GM13977 (cell line): ENCODE results near the gene MYOM1.

Source experiments
- DNase-seq: peaks from one replicate; pipeline ENCODE4 v3.0.0; 2012; ENCODE audit warnings: low spot score
- in situ Hi-C: fragments of 300-500 bp; cut with MboI; formaldehyde crosslinking; loops from one replicate; pipeline ENCODE4 v1.12.0; 2022; ENCODE audit warnings: low sequenced_read_pairs, low pct_unique_long_range_greater_than_20kb, mixed read lengths, inconsistent platforms; ENCODE audit not compliant: unreplicated experiment
- TF ChIP-seq, protein P1 (sequence below): IDR thresholded peaks from 2 replicates; pipeline ENCODE4 v1.5.1; 2012; ENCODE audit warnings: mild to moderate bottlenecking, control low read depth; ENCODE audit not compliant: insufficient read depth; ENCODE audit errors: extremely low read depth, missing control alignments

Gene MYOM1

DNA sequence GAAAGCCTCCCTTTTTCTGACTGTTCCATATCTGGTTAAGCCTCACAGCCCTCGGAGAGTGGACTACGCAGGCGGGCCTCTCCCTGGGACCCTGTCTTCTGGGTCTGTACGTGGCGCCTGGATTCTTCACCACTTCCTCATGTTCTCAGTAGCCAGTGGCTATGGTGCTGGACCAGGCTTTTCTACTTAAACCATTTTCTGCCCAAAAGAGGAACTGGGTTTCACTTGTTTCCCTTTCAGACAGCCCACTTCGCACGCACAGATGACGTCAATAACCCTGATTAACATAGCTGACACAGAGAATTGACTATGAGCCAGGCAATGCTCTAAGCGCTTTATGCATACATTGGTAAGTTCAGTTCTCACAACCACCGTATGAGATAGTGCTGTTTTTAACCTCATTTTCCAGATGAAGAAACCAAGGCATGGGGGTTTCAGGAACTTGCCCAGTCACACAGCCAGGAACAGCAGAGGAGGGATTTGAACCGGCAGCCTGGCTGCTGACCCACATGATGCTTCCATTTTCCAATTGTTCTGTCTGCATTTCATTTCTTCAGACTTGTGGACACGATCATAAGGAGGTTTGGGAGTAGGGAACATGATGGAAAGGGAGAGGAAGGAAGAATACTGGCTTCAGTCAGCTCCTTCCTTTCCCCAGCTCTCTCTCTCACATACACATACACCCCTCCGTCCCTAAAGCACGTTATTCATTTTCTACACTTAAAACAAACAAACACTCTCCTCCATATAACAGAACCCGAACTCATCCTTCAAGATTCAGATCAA, 41.7 kb downstream of the MYOM1 start:
- TF ChIP-seq, protein P1, sequence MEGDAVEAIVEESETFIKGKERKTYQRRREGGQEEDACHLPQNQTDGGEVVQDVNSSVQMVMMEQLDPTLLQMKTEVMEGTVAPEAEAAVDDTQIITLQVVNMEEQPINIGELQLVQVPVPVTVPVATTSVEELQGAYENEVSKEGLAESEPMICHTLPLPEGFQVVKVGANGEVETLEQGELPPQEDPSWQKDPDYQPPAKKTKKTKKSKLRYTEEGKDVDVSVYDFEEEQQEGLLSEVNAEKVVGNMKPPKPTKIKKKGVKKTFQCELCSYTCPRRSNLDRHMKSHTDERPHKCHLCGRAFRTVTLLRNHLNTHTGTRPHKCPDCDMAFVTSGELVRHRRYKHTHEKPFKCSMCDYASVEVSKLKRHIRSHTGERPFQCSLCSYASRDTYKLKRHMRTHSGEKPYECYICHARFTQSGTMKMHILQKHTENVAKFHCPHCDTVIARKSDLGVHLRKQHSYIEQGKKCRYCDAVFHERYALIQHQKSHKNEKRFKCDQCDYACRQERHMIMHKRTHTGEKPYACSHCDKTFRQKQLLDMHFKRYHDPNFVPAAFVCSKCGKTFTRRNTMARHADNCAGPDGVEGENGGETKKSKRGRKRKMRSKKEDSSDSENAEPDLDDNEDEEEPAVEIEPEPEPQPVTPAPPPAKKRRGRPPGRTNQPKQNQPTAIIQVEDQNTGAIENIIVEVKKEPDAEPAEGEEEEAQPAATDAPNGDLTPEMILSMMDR = no peak
- in situ Hi-C loops = no loop called here
- peak; percentile 78 for DNase-seq

DNA sequence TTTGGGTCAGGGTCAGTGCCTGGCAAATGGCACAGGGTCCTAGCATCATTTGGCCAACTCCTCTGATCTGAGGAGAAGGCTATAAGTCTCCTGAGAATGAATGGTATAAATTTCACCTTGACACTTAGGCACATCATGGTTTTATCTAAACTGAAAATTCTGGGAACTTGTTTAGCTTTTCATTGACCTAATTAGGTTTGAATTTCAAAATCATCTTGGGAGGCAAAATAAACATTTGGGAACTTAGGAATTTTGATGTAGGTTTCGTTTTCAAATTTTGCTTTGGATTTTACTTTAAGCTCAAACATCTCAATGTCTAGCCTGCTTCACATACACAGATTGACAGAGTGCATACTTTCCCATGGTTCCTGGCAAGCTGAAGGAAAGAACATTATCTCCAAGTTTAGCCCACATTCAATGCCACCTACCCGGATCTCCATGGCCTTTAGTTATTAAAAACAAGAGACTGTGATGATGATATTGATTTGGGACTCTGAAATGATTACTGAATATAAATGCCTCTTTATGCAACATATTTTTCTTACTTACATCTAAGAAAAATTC, 44.5 kb downstream of the MYOM1 start:
- in situ Hi-C loops = no loop called here

DNA sequence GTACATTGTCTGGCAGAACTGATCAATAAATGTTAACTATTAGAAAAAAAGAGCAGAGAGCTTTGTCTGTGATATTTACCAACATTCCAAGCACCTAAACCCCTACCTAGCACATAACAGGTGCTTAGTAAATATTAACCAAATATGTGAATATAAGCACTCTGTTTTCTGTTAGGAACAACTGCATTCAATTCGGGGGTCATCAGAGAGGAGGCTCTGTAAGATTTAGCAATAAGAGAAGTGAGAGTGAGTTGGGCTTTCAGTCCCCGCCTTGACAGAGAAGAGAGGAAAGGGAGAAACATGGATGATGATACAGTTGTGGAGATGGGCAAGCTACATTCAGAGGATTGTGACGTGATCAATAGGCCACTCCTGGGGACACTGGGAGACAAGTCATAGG, 47.7 kb downstream of the MYOM1 start:
- TF ChIP-seq, protein P1 = no peak
- no peak for DNase-seq
- in situ Hi-C loops = no loop called here

More for the DNA sequence above, 44.5 kb downstream of the MYOM1 start:
- TF ChIP-seq, protein P1 = no peak
- DNase-seq = no peak

DNA sequence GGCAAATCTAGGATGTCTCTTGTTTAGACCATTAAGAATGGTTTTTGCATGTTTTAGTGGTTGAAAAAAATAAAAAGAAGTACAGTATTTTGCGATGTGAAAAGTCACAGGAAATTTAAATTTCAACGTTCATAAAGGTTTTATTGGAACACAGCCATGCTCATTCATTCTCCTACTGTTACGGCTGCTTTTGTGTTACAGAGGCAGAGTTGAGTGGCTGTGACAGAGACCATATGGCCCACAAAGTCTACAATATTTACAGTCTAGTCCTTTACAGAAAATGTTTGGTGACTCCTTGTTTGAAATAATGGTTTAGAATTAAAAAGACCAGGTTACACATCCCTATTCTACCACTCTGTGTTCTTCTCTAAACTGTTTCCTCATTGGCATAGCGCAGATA, 48.1 kb downstream of the MYOM1 start:
- in situ Hi-C loops = no loop called here
- no peak for DNase-seq

DNA sequence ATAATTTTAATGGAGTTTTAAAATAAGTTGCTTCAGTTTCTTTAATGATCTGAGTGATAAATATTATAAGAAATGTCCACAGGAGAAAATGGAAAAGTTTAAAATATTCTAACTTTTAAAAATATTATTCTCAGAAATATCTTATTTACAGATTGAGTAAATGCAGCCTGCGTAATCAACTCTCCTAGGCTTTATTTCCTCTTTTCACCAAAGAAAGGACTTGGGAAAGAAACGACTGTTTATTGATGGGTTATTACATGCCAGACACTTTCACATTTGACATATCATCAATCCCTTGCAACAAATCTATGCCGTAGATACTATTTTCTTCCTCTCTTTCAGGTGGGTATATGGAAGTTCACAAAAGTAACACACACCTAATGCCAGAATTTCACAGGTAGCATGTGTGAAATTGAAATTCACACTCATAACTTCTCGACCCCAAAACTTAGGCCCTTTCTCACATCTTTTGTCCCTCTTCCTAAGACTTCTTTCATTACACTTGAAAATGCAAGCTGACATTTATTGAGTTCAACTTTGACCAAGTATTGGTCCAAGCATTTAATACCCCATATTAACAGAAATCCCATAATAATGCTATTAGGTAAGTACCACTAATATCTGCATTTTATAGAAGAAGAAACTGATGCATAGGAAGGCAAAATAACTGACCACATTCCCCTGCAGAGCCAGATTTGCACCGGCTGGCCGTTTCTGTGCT, 49.2 kb downstream of the MYOM1 start:
- DNase-seq = no peak
- TF ChIP-seq, protein P1 = no peak
- in situ Hi-C loops = no loop called here

More for the DNA sequence above, 48.1 kb downstream of the MYOM1 start:
- TF ChIP-seq, protein P1 = no peak

DNA sequence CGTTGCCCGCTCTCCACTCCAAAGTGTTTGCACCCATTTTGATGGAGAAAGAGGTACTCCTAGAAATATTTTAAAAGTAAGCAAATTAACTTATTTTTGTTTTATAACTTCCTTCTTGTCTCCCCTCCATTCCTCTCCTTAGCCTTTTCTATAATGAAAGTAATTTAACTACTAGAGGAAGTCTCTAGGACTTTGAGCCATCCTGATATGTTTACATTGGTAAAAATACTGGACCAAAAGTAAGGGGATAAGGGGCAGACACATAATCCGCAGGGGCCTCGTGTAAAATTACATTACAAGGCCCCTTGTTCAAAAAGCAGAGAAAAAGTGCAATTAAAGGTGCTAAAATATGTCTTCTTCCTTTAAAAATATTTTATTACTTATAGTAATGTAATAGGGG, 55.4 kb downstream of the MYOM1 start:
- TF ChIP-seq, protein P1 = no peak
- no peak for DNase-seq
- in situ Hi-C loops = no loop called here
